Ectodermal cell (in vitro differentiated cells): ENCODE results near the gene PPHLN1.

Source experiments
- H3K27ac ChIP-seq: 2 replicates; pipeline ENCODE4 v1.7.0; 2013; ENCODE audit warnings: mild to moderate bottlenecking, low read depth, low read length; ENCODE audit not compliant: insufficient read depth, poor library complexity, severe bottlenecking
- H3K27me3 ChIP-seq: 2 replicates; pipeline ENCODE4 v1.7.0; 2013; ENCODE audit warnings: mild to moderate bottlenecking, low read length; ENCODE audit not compliant: insufficient read depth, control insufficient read depth, poor library complexity, severe bottlenecking
- H3K36me3 ChIP-seq: one replicate; pipeline ENCODE4 v1.7.0; 2013; ENCODE audit warnings: low read length; ENCODE audit not compliant: control insufficient read depth, insufficient read depth
- H3K4me1 ChIP-seq: one replicate; pipeline ENCODE4 v1.7.0; 2013; ENCODE audit warnings: low read length; ENCODE audit not compliant: control insufficient read depth, insufficient read depth
- H3K4me3 ChIP-seq: 2 replicates; pipeline ENCODE4 v1.7.0; 2013; ENCODE audit warnings: low read depth, low read length, control low read depth; ENCODE audit not compliant: insufficient read depth
- H3K9me3 ChIP-seq: 2 replicates; pipeline ENCODE4 v1.7.0; 2013; ENCODE audit warnings: mild to moderate bottlenecking, low read length, moderate library complexity; ENCODE audit not compliant: control insufficient read depth
- WGBS, 2 experiments: methylation state at CpG; one replicate each; pipeline ENCODE4 v1.1.7; 2013; ENCODE audit warnings: missing lambda C conversion rate in 2 of 2; 5-methylcytosine and 5-hydroxymethylcytosine counted together

Gene PPHLN1

GRCh38 chr12:42286741-42287140 lies 39.2 kb upstream of the PPHLN1 start:
- Histone ChIP-seq H3K27ac (no peak overlapping the region), H3K27me3 (no peaks in the 10 kb centered on the region)
- 93% methylated on average over 26 of the region's 26 CpGs for WGBS, 2 experiments

DNA sequence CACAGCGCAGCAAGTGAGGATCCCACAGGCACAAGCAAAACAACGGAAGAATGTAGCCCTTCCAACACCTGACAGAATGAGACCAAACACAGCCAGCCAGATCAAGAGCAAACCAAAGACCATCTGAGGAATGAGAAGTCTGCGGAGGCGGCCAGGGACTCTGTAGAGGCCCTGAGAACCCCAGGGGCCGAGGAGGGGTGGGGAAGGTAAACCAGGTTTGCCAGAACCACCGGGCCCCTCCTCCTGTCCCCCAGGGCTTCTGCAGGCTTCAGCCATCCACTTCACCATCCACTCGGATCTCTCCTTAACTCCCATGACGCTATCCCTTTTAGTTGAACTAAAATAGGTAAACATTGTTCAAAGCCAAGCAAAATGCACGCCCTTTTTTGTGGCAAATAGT lies 37.4 kb upstream of the PPHLN1 start:
- H3K36me3 ChIP-seq = no peaks in the 10 kb centered on the region
- H3K4me1 ChIP-seq = no peaks in the 10 kb centered on the region
- no peaks in the 10 kb centered on the region for H3K9me3 ChIP-seq
- H3K27me3 ChIP-seq = no peaks in the 10 kb centered on the region
- H3K27ac ChIP-seq = no peak overlapping the region
- 88 to 92% methylated on average over 9 of the region's 9 CpGs for WGBS, 2 experiments
- H3K4me3 ChIP-seq = no peak overlapping the region

More at GRCh38 chr12:42286741-42287140, 39.2 kb upstream of the PPHLN1 start:
- Histone ChIP-seq H3K4me1 (no peaks in the 10 kb centered on the region), H3K36me3 (no peaks in the 10 kb centered on the region), H3K4me3 (no peak overlapping the region), H3K9me3 (no peaks in the 10 kb centered on the region)

GRCh38 chr12:42291680-42292079 lies 34.3 kb upstream of the PPHLN1 start:
- no peak overlapping the region for H3K27ac ChIP-seq
- no peaks in the 10 kb centered on the region for H3K36me3 ChIP-seq
- H3K27me3 ChIP-seq = no peaks in the 10 kb centered on the region
- H3K4me3 ChIP-seq = no peak overlapping the region
- WGBS, 2 experiments = 88 to 94% methylated on average over 2 of the region's 2 CpGs
- no peaks in the 10 kb centered on the region for H3K4me1 ChIP-seq
- no peaks in the 10 kb centered on the region for H3K9me3 ChIP-seq

DNA sequence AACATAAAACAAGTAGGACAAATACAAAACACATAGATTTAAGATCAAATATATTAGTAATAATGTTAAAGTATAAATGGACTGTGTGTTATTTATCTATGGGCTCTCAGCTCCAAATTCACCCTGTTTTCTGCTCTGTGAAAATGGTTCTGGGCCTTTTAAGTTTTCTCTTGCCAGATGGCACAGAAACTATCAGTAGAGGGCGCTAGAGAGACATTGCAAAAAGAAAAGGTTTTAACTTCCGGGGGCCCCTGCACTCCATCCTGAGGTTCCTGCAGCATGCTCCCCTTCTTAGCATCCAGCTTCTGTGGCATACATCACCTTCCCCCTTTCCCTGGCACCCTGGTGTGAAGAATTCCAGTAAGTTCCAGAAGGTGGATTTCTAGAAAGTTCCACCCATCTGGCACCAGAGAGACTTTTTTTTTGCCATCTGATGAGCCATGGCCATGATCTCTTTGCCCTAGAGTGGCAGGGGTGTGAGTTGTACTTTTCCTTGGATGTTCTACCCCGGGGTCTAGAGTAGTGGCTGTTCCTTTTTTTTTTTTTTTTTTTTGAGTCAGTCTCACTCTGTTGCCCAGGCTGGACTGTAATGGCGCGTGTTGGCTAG lies 29.4 kb upstream of the PPHLN1 start:
- no peak overlapping the region for H3K4me3 ChIP-seq
- no peaks in the 10 kb centered on the region for H3K9me3 ChIP-seq
- H3K27me3 ChIP-seq = no peaks in the 10 kb centered on the region
- H3K4me1 ChIP-seq = no peaks in the 10 kb centered on the region
- 82 to 88% methylated on average over 5 of the region's 5 CpGs for WGBS, 2 experiments
- H3K36me3 ChIP-seq = no peaks in the 10 kb centered on the region
- no peak overlapping the region for H3K27ac ChIP-seq

GRCh38 chr12:42298887-42299286 lies 27.1 kb upstream of the PPHLN1 start:
- Histone ChIP-seq H3K4me3 (no peak overlapping the region), H3K36me3 (no peaks in the 10 kb centered on the region), H3K4me1 (no peaks in the 10 kb centered on the region), H3K27me3 (no peaks in the 10 kb centered on the region), H3K9me3 (no peaks in the 10 kb centered on the region), H3K27ac (no peak overlapping the region)
- 92 to 95% methylated on average over 4 of the region's 4 CpGs for WGBS, 2 experiments

DNA sequence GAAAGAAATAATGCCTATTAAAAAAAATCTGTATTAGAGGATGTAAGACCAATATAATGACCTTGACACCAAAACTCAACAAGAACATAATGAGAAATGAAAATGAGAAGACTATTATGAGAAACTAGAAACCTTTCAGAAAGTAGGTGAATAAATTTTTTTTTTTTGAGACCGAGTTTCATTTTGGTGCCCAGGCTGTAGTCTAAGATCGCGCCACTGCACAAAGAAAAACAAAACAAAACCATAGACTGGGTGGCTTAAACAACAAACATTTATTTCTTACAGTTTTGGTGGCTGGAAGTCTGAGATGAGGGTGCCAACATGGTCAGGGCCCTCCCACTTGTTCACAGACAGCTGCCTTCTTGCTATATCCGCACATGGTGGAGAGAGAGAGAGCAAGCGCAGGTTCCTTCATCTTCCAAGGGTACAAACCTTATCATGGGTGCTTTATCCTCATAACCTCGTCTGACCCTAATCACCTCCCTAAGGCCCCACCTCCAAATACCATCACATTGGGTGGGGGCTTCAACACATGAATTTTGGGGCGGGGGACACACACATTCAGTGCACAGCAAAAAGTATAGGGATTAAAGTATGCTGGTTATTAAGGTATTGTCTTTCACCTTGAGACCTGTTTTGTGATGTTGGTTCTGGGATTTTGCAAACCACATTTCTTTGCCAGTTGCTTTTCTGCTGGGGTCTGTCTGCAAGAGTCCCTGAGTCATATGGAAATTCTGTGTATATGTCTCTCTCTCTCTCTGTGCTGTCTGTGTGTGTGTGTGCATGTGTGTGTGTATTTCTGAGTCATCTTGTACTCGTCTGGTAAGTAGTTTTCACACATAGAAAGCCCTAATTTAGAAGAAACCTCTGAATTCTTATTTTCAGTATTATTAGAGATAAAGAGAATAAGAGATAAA lies 26.3 kb upstream of the PPHLN1 start:
- Histone ChIP-seq H3K4me3 (no peak overlapping the region), H3K27me3 (no peaks in the 10 kb centered on the region), H3K27ac (no peak overlapping the region), H3K36me3 (no peaks in the 10 kb centered on the region), H3K9me3 (no peaks in the 10 kb centered on the region), H3K4me1 (no peaks in the 10 kb centered on the region)
- WGBS, 2 experiments = 86% methylated on average over 7 of the region's 8 CpGs

GRCh38 chr12:42306297-42306696 lies 19.7 kb upstream of the PPHLN1 start:
- no peak overlapping the region for H3K27ac ChIP-seq
- H3K27me3 ChIP-seq = no peaks in the 10 kb centered on the region
- H3K9me3 ChIP-seq = no peaks in the 10 kb centered on the region
- H3K4me1 ChIP-seq = no peaks in the 10 kb centered on the region
- H3K4me3 ChIP-seq = no peak overlapping the region
- H3K36me3 ChIP-seq = no peaks in the 10 kb centered on the region
- WGBS, 2 experiments = 70 to 100% methylated on average over 2 of the region's 3 CpGs

DNA sequence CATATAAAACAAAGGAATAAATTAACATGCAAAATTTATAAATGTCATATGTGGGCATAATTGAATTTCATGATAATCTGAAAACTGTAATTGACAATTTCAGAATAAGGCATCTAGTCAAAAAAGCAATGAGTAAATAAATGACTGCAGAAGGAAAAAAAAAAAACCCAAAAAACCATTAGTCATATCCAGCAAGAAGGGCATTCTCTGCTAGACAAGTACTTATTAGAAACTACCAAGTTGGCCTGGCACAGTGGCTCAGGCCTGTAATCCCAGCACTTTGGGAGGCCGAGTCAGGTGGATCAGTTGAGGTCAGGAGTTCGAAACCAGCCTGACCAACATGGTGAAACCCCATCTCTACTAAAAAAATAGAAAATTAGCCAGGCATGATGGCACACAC lies 17.6 kb upstream of the PPHLN1 start:
- 89 to 93% methylated on average over 2 of the region's 2 CpGs for whole genome bisulfite sequencing, 2 experiments
- H3K4me3 ChIP-seq = no peak overlapping the region
- H3K9me3 ChIP-seq = no peaks in the 10 kb centered on the region
- no peaks in the 10 kb centered on the region for H3K27me3 ChIP-seq
- H3K36me3 ChIP-seq = no peaks in the 10 kb centered on the region
- H3K27ac ChIP-seq = no peak overlapping the region
- no peaks in the 10 kb centered on the region for H3K4me1 ChIP-seq

DNA sequence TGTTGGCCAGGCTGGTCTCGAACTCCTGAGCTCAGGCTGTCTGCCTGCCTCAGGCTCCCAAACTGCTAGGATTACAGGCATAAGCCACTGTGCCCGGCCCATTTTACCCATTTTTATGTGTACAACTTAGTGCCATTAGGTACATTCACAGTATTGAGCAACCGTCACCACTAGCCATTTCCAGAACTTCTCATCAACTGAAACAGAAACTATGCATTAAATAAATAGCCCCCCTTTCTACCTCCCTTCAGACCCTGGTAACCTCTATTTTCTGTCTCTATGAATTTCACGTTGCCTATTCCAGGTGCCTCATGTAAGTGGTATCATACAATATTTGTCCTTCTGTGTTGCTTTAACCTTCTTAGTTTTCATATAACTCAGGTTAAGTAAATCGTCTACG lies 16.0 kb upstream of the PPHLN1 start:
- H3K27me3 ChIP-seq = no peaks in the 10 kb centered on the region
- no peaks in the 10 kb centered on the region for H3K9me3 ChIP-seq
- H3K36me3 ChIP-seq = no peaks in the 10 kb centered on the region
- H3K27ac ChIP-seq = no peak overlapping the region
- no peak overlapping the region for H3K4me3 ChIP-seq
- no peaks in the 10 kb centered on the region for H3K4me1 ChIP-seq
- WGBS, 2 experiments = 85 to 88% methylated on average over 6 of the region's 6 CpGs

DNA sequence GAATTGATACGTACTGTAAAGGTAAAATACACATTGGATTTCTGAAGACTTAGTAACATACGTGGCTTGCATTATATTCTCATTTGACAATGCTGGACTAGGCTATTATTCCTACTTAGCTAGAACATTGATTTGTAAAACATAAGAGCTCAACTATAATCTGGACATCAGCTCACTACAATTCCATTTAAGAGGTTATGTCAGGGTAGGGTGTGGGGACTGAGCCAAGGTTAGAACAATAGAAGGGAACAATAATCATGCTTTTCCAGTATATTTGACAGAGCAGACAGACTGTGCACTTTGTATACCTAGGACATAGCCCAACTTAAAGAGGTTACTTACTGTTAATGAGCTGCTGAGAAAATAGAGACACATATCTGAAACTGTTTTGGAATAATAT lies 10.9 kb upstream of the PPHLN1 start:
- H3K27me3 ChIP-seq = no peaks in the 10 kb centered on the region
- H3K9me3 ChIP-seq = no peaks in the 10 kb centered on the region
- no peak overlapping the region for H3K4me3 ChIP-seq
- H3K27ac ChIP-seq = no peak overlapping the region
- peaks cover 5% of the 10 kb centered on the region for H3K36me3 ChIP-seq
- no peaks in the 10 kb centered on the region for H3K4me1 ChIP-seq
- 93 to 97% methylated on average over 2 of the region's 2 CpGs for WGBS, 2 experiments
